Measurements from ENCODE around the gene MEIOB.

The MEIOB gene

DNA sequence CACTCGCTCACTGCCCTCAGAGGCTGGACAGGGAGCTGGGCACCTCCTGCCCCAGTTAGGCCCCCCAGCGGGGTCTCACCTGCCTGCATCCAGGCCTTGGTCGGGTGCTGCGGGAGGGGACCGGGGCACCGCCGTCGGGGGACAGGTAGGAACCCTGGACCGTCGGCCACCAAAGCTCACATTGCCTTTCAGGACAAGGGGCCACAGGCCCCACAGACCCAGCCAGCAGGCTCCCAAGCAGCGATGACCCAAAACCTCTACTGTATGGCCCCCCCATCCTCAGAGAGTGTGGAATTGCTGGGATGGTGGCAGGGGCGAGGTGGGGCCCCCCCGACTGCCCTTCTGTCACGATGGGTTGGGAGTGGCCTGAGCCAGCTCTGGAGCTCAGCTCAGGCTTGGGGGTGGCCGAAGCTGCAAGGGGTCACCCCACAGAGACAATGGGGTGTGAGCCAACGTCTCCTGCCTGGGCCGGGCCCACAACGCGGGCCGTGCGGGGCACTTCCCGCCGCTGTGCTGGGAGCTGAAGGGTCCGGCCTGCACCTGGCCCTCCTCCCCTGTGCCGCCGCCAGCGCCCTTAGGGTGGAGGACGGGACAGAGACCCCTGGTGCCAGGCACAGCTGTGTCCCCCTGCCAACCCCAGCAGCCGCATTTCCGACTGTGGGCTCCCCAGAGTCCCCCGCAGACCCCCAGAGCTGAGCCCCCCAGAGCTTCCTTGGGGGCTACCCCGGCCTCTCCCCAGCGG is 79.0 kb downstream of the MEIOB start:
- H3K9me3 ChIP-seq: peaks cover 0 to 3% (median 0%) of the 10 kb centered on the region in 3 donors
- H3K4me3 ChIP-seq: no peak overlapping the region

DNA sequence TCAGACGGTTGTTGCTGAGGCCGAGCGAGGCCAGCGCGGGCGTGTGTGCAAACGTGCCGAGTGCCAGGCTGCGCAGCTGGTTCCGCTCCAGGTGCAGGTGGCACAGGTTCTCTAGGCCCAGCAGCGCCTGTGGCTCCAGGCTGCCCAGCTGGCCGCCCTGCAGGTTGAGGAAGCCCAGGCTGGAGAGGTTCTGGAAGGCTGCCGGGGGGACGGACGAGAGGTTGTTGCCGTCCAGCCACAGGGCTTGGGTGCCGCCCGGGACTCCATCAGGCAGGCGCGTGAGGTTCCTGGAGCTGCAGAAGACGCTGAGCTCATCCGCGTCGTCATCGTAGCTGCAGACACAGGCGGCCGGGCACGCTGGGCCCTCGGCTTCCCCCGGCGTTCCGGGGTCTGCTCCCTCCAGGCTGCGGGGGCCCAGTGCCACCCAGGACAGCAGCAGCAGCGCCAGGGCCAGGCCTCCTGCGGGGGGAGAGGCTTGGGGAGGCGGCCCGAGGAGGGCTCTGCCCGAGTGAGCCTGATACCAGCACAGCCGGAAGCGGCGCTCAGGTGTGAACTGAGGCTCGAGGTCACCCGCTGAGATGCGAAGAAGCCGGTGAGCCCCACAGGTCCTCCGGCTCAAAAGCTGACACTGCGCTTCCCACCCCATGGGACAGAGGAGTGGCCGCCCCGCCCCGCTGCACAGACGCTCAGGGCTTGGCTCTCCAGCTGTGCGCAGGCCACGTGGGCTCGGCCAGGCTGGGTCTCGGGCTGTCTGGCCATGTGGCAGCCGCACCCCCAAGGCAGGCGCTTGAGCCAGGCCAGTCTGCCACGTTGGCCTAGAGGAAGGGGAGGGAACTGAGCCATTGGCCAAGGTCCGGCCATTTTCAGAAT is 79.8 kb downstream of the MEIOB start:
- no peak for DNase-seq
- H3K27me3 ChIP-seq: no peaks in the 10 kb centered on the region
- H3K27ac ChIP-seq: no peak overlapping the region
- no peaks in the 10 kb centered on the region for H3K9me3 ChIP-seq
- H3K36me3 ChIP-seq: peaks cover 7 to 58% (median 35%) of the 10 kb centered on the region in 3 donors
- no peak overlapping the region for H3K4me3 ChIP-seq
- peaks cover 0 to 13% (median 0%) of the 10 kb centered on the region in 4 donors for H3K4me1 ChIP-seq
- TF ChIP-seq, protein P1, sequence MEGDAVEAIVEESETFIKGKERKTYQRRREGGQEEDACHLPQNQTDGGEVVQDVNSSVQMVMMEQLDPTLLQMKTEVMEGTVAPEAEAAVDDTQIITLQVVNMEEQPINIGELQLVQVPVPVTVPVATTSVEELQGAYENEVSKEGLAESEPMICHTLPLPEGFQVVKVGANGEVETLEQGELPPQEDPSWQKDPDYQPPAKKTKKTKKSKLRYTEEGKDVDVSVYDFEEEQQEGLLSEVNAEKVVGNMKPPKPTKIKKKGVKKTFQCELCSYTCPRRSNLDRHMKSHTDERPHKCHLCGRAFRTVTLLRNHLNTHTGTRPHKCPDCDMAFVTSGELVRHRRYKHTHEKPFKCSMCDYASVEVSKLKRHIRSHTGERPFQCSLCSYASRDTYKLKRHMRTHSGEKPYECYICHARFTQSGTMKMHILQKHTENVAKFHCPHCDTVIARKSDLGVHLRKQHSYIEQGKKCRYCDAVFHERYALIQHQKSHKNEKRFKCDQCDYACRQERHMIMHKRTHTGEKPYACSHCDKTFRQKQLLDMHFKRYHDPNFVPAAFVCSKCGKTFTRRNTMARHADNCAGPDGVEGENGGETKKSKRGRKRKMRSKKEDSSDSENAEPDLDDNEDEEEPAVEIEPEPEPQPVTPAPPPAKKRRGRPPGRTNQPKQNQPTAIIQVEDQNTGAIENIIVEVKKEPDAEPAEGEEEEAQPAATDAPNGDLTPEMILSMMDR (IDR thresholded peaks at IDR 0.05): no peak
- intact Hi-C loops (cut with DNase I; ENCODE audit: low total_unique reads): no loop called here

More for the DNA sequence above, 79.0 kb downstream of the MEIOB start:
- Histone ChIP-seq H3K36me3 (peaks cover 5 to 50% (median 27%) of the 10 kb centered on the region in 3 donors), H3K27ac (no peak overlapping the region), H3K4me1 (peaks cover 0 to 9% (median 0%) of the 10 kb centered on the region in 4 donors), H3K27me3 (no peaks in the 10 kb centered on the region)
- intact Hi-C loops (cut with DNase I; ENCODE audit: low total_unique reads): no loop called here
- TF ChIP-seq, protein P1 (IDR thresholded peaks at IDR 0.05): no peak
- DNase-seq: no peak

DNA sequence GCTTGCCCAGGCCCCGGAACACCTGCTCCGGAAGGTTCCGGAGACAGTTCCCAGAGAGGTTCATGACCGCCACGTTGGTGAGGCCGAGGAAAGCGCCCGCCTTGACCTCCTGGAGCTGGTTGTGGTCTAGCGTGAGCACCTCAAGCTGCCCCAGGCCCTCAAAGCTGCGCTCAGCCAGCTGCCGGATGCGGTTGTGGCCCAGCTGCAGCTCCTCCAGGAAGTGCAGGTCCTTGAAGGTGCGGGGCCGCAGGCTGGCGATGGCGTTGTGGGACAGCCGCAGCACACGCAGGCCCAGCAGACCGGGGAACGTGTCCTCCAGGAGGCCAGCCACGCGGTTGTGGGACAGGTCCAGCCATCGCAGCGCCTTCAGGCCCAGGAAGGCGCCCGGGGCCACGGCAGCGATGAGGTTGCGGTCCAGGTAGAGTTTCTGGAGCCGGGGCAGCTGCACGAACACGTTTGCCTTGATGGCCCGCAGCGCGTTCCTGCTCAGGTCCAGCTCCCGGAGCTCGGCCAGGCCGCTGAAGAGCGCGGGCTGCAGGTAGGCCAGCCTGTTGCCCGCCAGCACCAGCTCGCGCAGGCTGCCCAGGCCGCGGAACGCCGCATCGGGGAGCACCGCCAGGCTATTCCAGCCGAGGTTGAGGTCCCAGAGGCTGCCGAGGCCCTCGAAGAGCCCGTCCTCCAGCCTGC is 80.6 kb downstream of the MEIOB start:
- peaks cover 0 to 20% (median 0%) of the 10 kb centered on the region in 4 donors for H3K4me1 ChIP-seq
- H3K4me3 ChIP-seq: no peak overlapping the region
- intact Hi-C loops (cut with DNase I; ENCODE audit: low total_unique reads): no loop called here
- TF ChIP-seq, protein P1 (IDR thresholded peaks at IDR 0.05): no peak
- no peaks in the 10 kb centered on the region for H3K27me3 ChIP-seq
- H3K36me3 ChIP-seq: peaks cover 15 to 66% (median 43%) of the 10 kb centered on the region in 3 donors
- H3K9me3 ChIP-seq: no peaks in the 10 kb centered on the region
- DNase-seq: no peak
- H3K27ac ChIP-seq: no peak overlapping the region

DNA sequence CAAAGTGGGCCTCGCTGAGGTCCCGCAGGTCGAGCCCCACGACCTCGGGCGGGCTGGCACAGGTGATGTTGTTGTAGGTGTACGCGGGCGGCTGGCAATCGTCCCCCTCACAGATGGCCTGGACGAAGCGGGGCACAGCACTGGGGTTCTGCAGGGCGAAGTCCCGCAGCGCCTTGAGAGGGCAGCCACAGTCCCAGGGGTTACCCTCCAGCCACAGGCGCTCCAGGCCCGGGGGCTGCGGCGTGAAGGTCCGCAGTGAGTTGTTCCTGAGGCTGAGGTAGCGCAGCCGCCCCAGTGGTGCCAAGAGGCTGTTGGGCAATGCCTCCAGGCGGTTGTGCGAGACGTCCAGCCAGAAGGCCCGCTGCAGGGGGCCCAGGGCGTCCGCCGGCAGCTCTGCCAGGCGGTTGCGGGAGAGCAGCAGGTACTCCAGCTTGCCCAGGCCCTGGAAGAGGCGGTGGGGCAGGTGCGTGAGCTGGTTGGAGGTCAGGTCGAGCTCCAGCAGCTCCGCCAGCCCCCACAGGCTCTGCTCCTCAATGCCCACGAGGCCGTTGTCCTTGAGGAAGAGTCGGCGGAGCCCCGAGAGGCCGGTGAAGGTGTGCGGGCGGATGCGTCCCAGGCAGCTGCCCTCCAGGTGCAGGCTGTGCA is 81.2 kb downstream of the MEIOB start:
- Histone ChIP-seq H3K36me3 (peaks cover 15 to 72% (median 44%) of the 10 kb centered on the region in 3 donors), H3K9me3 (no peaks in the 10 kb centered on the region), H3K4me3 (no peak overlapping the region), H3K27ac (no peak overlapping the region), H3K27me3 (no peaks in the 10 kb centered on the region), H3K4me1 (peaks cover 0 to 27% (median 2%) of the 10 kb centered on the region in 4 donors)
- intact Hi-C loops (cut with DNase I; ENCODE audit: low total_unique reads): no loop called here
- peak in 1 of 2 donors; percentile 59 for DNase-seq
- TF ChIP-seq, protein P1 (IDR thresholded peaks at IDR 0.05): no peak

DNA sequence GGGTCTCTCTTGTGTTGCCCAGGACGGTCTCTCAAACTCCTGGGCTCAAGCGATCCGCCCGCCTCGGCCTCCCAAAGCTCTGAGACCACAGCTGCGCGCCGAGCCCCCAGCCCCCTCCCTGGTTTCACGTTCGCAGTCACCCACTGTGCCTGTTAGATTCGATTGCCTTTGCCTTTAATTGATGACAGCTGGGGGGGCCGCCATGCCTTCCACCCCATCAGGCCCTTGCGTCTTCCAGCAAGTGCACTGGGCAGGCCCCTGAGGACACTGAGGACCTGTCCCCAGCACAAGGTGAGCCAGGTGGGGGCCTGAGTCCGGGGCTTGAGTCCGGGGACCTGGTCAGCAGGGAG is 81.7 kb downstream of the MEIOB start:
- H3K4me1 ChIP-seq: peaks cover 0 to 32% (median 5%) of the 10 kb centered on the region in 4 donors
- no peak overlapping the region for H3K4me3 ChIP-seq
- H3K27me3 ChIP-seq: no peaks in the 10 kb centered on the region
- no peak for DNase-seq
- no peaks in the 10 kb centered on the region for H3K9me3 ChIP-seq
- peaks cover 15 to 77% (median 44%) of the 10 kb centered on the region in 3 donors for H3K36me3 ChIP-seq
- no peak overlapping the region for H3K27ac ChIP-seq
- intact Hi-C loops (cut with DNase I; ENCODE audit: low total_unique reads): no loop called here
- TF ChIP-seq, protein P1 (IDR thresholded peaks at IDR 0.05): no peak

Measured in tibial artery (tissue), 4 donors.